A549 (cell line): ENCODE measurements around the gene TMEM269. TPM values are rescaled to one million over a fixed set of nuclear protein-coding genes. Genes with fewer than 3 reads are reported as not detected.
"Not testable (repeated sequence)": the region's sequence is repeated elsewhere in the genome, so short reads cannot be mapped to it uniquely, and the experiment has no call there.

Experiments
- ATAC-seq, 2 experiments: fragments of 200-7000 bp in 1 of 2; fragments of >200 bp in 1 of 2; cut with Nextera tagmentation in 1 of 2; cut with Tn5 transposase in 1 of 2; 3 replicates each; pipeline versions ENCODE4 v1.8.0 to v1.9.1; 2018 to 2020; ENCODE audit warnings: mild to moderate bottlenecking in 1 of 2, moderate library complexity in 1 of 2
- CTCF ChIA-PET: fragments of 300-600 bp; sonication (Branson Sonifier 250); formaldehyde crosslinking; extraction: SDS; loops from one replicate; lab custom pipeline; 2021; ENCODE audit warnings: antibody characterized with exemption, inconsistent platforms; lab: Yijun Ruan, JAX
- POLR2A ChIA-PET: fragments of 350-600 bp; formaldehyde crosslinking; extraction: SDS; loops from one replicate; lab custom pipeline; 2021; ENCODE audit warnings: antibody characterized with exemption, inconsistent platforms; lab: Yijun Ruan, JAX
- DNase-seq, 2 experiments: peaks; one replicate each; pipeline versions ENCODE4 v3.0.0 to v3.0.0-alpha.2; 2011 to 2016; ENCODE audit warnings: low read depth in 1 of 2, low spot score in 1 of 2
- FAIRE-seq: peaks from 2 replicates; lab custom pipeline; 2011; peaks lifted over from hg19 to GRCh38; lab: Jason Lieb, UNC
- H3K27ac ChIP-seq, 2 experiments: fragments of >200 bp; sonication (Bioruptor Twin); formaldehyde crosslinking; 3 replicates each; pipeline ENCODE4 v1.5.1; 2016 to 2017
- H3K4me1 ChIP-seq: fragments of >200 bp; sonication (Bioruptor Twin); formaldehyde crosslinking; 3 replicates; pipeline ENCODE4 v1.6.1; 2016
- H3K4me2 ChIP-seq: fragments of >200 bp; sonication (Bioruptor Twin); formaldehyde crosslinking; 3 replicates; pipeline ENCODE4 v1.6.1; 2016
- H3K4me3 ChIP-seq: fragments of >200 bp; sonication (Bioruptor Twin); formaldehyde crosslinking; 3 replicates; pipeline ENCODE4 v1.5.1; 2016
- H3K9me3 ChIP-seq: fragments of >200 bp; sonication (Bioruptor Twin); formaldehyde crosslinking; 3 replicates; pipeline ENCODE4 v1.6.1; 2016
- ATOH8 ChIP-seq: fragments of 250-450 bp; sonication (Bioruptor Pico); IDR thresholded peaks from 2 replicates; pipeline ENCODE4 v1.5.0; 2020; ENCODE audit warnings: low read depth, mild to moderate bottlenecking, moderate library complexity
- CBX8 ChIP-seq: fragments of 200-600 bp; sonication (generic); IDR thresholded peaks from 2 replicates; pipeline ENCODE4 v1.6.1; 2016
- EHF ChIP-seq: fragments of 250-450 bp; sonication (Bioruptor Pico); IDR thresholded peaks from 2 replicates; pipeline ENCODE4 v1.5.0; 2020; ENCODE audit warnings: mild to moderate bottlenecking
- ESRRA ChIP-seq: fragments of 150-350 bp; IDR thresholded peaks from 2 replicates; pipeline ENCODE4 v1.6.1; 2014; ENCODE audit warnings: mild to moderate bottlenecking, low read length, borderline replicate concordance
- GATA3 ChIP-seq: IDR thresholded peaks from 2 replicates; pipeline ENCODE4 v1.6.1; 2012; ENCODE audit warnings: borderline replicate concordance
- HDAC2 ChIP-seq: fragments of 200-600 bp; sonication (generic); IDR thresholded peaks from 2 replicates; pipeline ENCODE4 v1.6.1; 2016
- HMGXB4 ChIP-seq: fragments of 250-450 bp; sonication (Bioruptor Pico); IDR thresholded peaks from 2 replicates; pipeline ENCODE4 v1.5.0; 2021; ENCODE audit warnings: mild to moderate bottlenecking, moderate library complexity, borderline replicate concordance
- KDM1A ChIP-seq: fragments of 200-600 bp; sonication (generic); IDR thresholded peaks from 2 replicates; pipeline ENCODE4 v1.6.1; 2016; ENCODE audit warnings: low read depth, mild to moderate bottlenecking
- MYC ChIP-seq: IDR thresholded peaks from 2 replicates; pipeline ENCODE4 v1.6.1; 2012; ENCODE audit warnings: mild to moderate bottlenecking, inconsistent platforms, low read length, improper control_type of control experiment, borderline replicate concordance
- NPAS2 ChIP-seq: fragments of 250-450 bp; sonication (Bioruptor Pico); IDR thresholded peaks from 2 replicates; pipeline ENCODE4 v1.8.0; 2022; ENCODE audit warnings: mild to moderate bottlenecking, moderate library complexity, borderline replicate concordance
- PBX3 ChIP-seq: IDR thresholded peaks from 2 replicates; pipeline ENCODE4 v1.6.1; 2012
- PHF8 ChIP-seq: fragments of 200-600 bp; sonication (generic); IDR thresholded peaks from 2 replicates; pipeline ENCODE4 v1.6.1; 2016; ENCODE audit warnings: low read depth, mild to moderate bottlenecking, antibody characterized with exemption, moderate library complexity, borderline replicate concordance
- RAD21 ChIP-seq, 2 experiments: fragments of >200 bp in 1 of 2; sonication (Bioruptor Twin) in 1 of 2; formaldehyde crosslinking in 1 of 2; IDR thresholded peaks in 1 of 2; conservative IDR thresholded peaks in 1 of 2; 2 replicates in 1 of 2; 3 replicates in 1 of 2; pipeline ENCODE4 v1.6.1; 2012 to 2018; ENCODE audit warnings: inconsistent platforms in 1 of 2
- REST ChIP-seq: fragments of 200-600 bp; sonication (generic); IDR thresholded peaks from 2 replicates; pipeline ENCODE4 v1.6.1; 2016; ENCODE audit warnings: antibody characterized with exemption, mild to moderate bottlenecking, moderate library complexity
- TP53 ChIP-seq: fragments of 250-450 bp; sonication (Bioruptor Pico); IDR thresholded peaks from 2 replicates; pipeline ENCODE4 v1.5.0; 2021; ENCODE audit warnings: mild to moderate bottlenecking, moderate library complexity
- ZFP36 ChIP-seq: fragments of 450-650 bp; IDR thresholded peaks from 2 replicates; pipeline ENCODE4 v1.6.1; 2014; ENCODE audit warnings: borderline replicate concordance; ENCODE audit not compliant: partially characterized antibody
- WGBS: methylation state at CpG from one replicate; pipeline ENCODE4 v1.1.6; 2017; ENCODE audit errors: missing lambda C conversion rate; 5-methylcytosine and 5-hydroxymethylcytosine counted together
- polyA plus RNA-seq, 4 experiments: library from polyadenylated mRNA; depleted of rRNA in 3 of 4; stranded (reverse); fragments of >200 nt; fragmentation: RNase III in 1 of 4; extraction: RNeasy Plus Mini Kit Qiagen cat#74134 plus additional on column Dnase treatment in 1 of 4; gene quantifications; 2 replicates in 3 of 4; 3 replicates in 1 of 4; pipeline ENCODE4 v1.2.3, GENCODE V29; 2011 to 2017

The TMEM269 gene
- polyA plus RNA-seq, 2 of the 4 experiments (the other 2 are of a cell fraction), result 0.21 TPM

GRCh38 chr1:42807056-42807668, 22.4 kb downstream of the TMEM269 start (continued):
- no peak for TF ChIP-seq ESRRA
- no peak for TF ChIP-seq TP53 (CRISPR knock-in tag)
- TF ChIP-seq, all 56 proteins: peak for 0

GRCh38 chr1:42814815-42815214, 30.0 kb downstream of the TMEM269 start:
- H3K4me2 ChIP-seq, H3K27ac ChIP-seq, FAIRE-seq, H3K9me3 ChIP-seq, DNase-seq, POLR2A ChIA-PET, CTCF ChIA-PET, ATAC-seq, H3K4me3 ChIP-seq: not testable (repeated sequence)
- 73% methylated on average over 1 of the region's 3 CpGs for WGBS
- peaks cover 19% of the 10 kb centered on the region; the same call in 2 of the 3 replicates for H3K4me1 ChIP-seq

GRCh38 chr1:42815941-42816584, 31.3 kb downstream of the TMEM269 start:
- no peak for TF ChIP-seq KDM1A
- no peak for TF ChIP-seq CBX8
- no peak for TF ChIP-seq PHF8
- no peak for TF ChIP-seq RAD21 (conservative IDR thresholded peaks at IDR 0.05 in 1 of 2, IDR thresholded peaks at IDR 0.05 in 1 of 2)
- TF ChIP-seq GATA3, result no peak
- TF ChIP-seq ZFP36, result no peak
- no peak for TF ChIP-seq HMGXB4
- TF ChIP-seq MYC, result no peak
- no peak for TF ChIP-seq PBX3
- no peak for TF ChIP-seq EHF (CRISPR knock-in tag)
- TF ChIP-seq ATOH8 (CRISPR knock-in tag), result no peak
- no peak for TF ChIP-seq NPAS2
- TF ChIP-seq HDAC2, result no peak
- TF ChIP-seq REST, result no peak
- ATAC-seq (peak; percentile 6 to 32; a peak in 4 of 6 replicates), DNase-seq (no peak), FAIRE-seq (no peak)
- peak overlapping the region; percentile 68 for H3K4me2 ChIP-seq
- ChIA-PET POLR2A (interaction anchor here (1.0 to 3.0 kb wide), 3 partner anchors 10 to 49 kb away, joined by 4 to 15 read pairs (median 12); partner anchors contain the start of genes C1orf50, P3H1 and ZNF691), CTCF (interaction anchor here (0.6 to 2.0 kb wide), 3 partner anchors 30 to 336 kb away, joined by 4 to 7 read pairs (median 5); partner anchors contain the start of gene ZNF691)
- H3K4me3 ChIP-seq, result peak overlapping the region; percentile 52
- peak overlapping the region; percentile 97 to 98 for H3K27ac ChIP-seq
- peaks cover 26% of the 10 kb centered on the region; the same call in 2 of the 3 replicates for H3K4me1 ChIP-seq
- H3K9me3 ChIP-seq, result no peaks in the 10 kb centered on the region
- WGBS, result 55% methylated on average over 7 of the region's 7 CpGs
